Mucosa of gallbladder (tissue), 1 donor: ENCODE results near the gene LHFPL3. TPM values are rescaled to one million over a fixed set of nuclear protein-coding genes. Genes with fewer than 3 reads are reported as not detected.
"Not testable (repeated sequence)": the region's sequence is repeated elsewhere in the genome, so short reads cannot be mapped to it uniquely, and the experiment has no call there.

Experiments
- DNase-seq: peaks from one replicate; pipeline ENCODE4 v3.0.0-alpha.2; 2020; ENCODE audit warnings: low spot score
- total RNA-seq: library from RNA; stranded (reverse); gene quantifications from one replicate; pipeline ENCODE4 v1.2.1, GENCODE V29; 2021
- donor health status: DM: no; HTN: no; CAD: no.

The LHFPL3 gene
- total RNA-seq, 1 donor from 2014 or later = not detected

- DNase-seq = no peak
Measured at GRCh38 chr7:104695563-104695962, 367.2 kb downstream of the LHFPL3 start.

GRCh38 chr7:104700336-104700735, 371.9 kb downstream of the LHFPL3 start:
- DNase-seq = no peak

GRCh38 chr7:104721027-104721426, 392.6 kb downstream of the LHFPL3 start:
- DNase-seq = not testable (repeated sequence)

GRCh38 chr7:104723001-104723400, 394.6 kb downstream of the LHFPL3 start:
- no peak for DNase-seq

GRCh38 chr7:104758504-104758903, 430.1 kb downstream of the LHFPL3 start:
- DNase-seq = no peak

- no peak for DNase-seq
Measured at GRCh38 chr7:104761892-104762291, 433.5 kb downstream of the LHFPL3 start.

- no peak for DNase-seq
Measured at GRCh38 chr7:104767113-104767512, 438.7 kb downstream of the LHFPL3 start.

- DNase-seq = no peak
Measured at GRCh38 chr7:104767826-104768536, 439.6 kb downstream of the LHFPL3 start.

GRCh38 chr7:104772405-104773345, 444.3 kb downstream of the LHFPL3 start:
- no peak for DNase-seq

- DNase-seq = no peak
Measured at GRCh38 chr7:104773796-104774195, 445.4 kb downstream of the LHFPL3 start.

- no peak for DNase-seq
Measured at GRCh38 chr7:104775531-104775930, 447.1 kb downstream of the LHFPL3 start.

GRCh38 chr7:104777301-104777800, 448.9 kb downstream of the LHFPL3 start:
- no peak for DNase-seq

- no peak for DNase-seq
Measured at GRCh38 chr7:104779888-104780287, 451.5 kb downstream of the LHFPL3 start.

GRCh38 chr7:104784686-104785085, 456.3 kb downstream of the LHFPL3 start:
- DNase-seq = no peak

- DNase-seq = no peak
Measured at GRCh38 chr7:104789780-104790179, 461.4 kb downstream of the LHFPL3 start.

GRCh38 chr7:104790440-104790839, 462.0 kb downstream of the LHFPL3 start:
- DNase-seq = no peak

- DNase-seq = no peak
Measured at GRCh38 chr7:104791080-104791479, 462.7 kb downstream of the LHFPL3 start.

GRCh38 chr7:104793066-104793465, 464.7 kb downstream of the LHFPL3 start:
- DNase-seq = no peak

GRCh38 chr7:104794154-104794553, 465.8 kb downstream of the LHFPL3 start:
- no peak for DNase-seq

- no peak for DNase-seq
Measured at GRCh38 chr7:104794589-104794988, 466.2 kb downstream of the LHFPL3 start.

GRCh38 chr7:104795086-104795485, 466.7 kb downstream of the LHFPL3 start:
- no peak for DNase-seq

GRCh38 chr7:104795616-104796398, 467.4 kb downstream of the LHFPL3 start:
- DNase-seq = no peak
